Mesodermal cell (in vitro differentiated cells): ENCODE measurements around the gene RC3H2.

Experiments used
- H3K27ac ChIP-seq: 2 replicates; pipeline ENCODE4 v1.7.0; 2013; ENCODE audit warnings: mild to moderate bottlenecking, low read depth, low read length, moderate library complexity; ENCODE audit not compliant: severe bottlenecking
- H3K36me3 ChIP-seq: 2 replicates; pipeline ENCODE4 v1.7.1; 2013; ENCODE audit warnings: mild to moderate bottlenecking, low read length, moderate library complexity; ENCODE audit not compliant: control insufficient read depth, insufficient read depth
- H3K4me1 ChIP-seq: one replicate; pipeline ENCODE4 v1.7.1; 2013; ENCODE audit warnings: mild to moderate bottlenecking, low read length; ENCODE audit not compliant: insufficient read depth, control insufficient read depth, poor library complexity, severe bottlenecking
- H3K4me3 ChIP-seq: 2 replicates; pipeline ENCODE4 v1.7.0; 2013; ENCODE audit warnings: low read length, control low read depth, mild to moderate bottlenecking; ENCODE audit not compliant: insufficient read depth, poor library complexity, severe bottlenecking; ENCODE audit errors: extremely low read depth
- H3K9me3 ChIP-seq: 2 replicates; pipeline ENCODE4 v1.7.1; 2013; ENCODE audit warnings: mild to moderate bottlenecking, low read length, moderate library complexity; ENCODE audit not compliant: control insufficient read depth
- WGBS, 2 experiments: methylation state at CpG; one replicate each; pipeline ENCODE4 v1.1.5; 2013; ENCODE audit warnings: missing lambda C conversion rate in 2 of 2; ENCODE audit not compliant: insufficient coverage in 2 of 2; 5-methylcytosine and 5-hydroxymethylcytosine counted together

Gene RC3H2

GRCh38 chr9:122940749-122941581, 35.8 kb upstream of the RC3H2 start, which contains the start of gene RABGAP1:
Gene RABGAP1, plus strand, starts transcription at chr9:122941020. Its CDS starts 16,040 bp downstream, at chr9:122957060.
- Histone ChIP-seq H3K27ac (peak within 1 kb of the TSS; percentile 92), H3K4me1 (peaks cover 6% of the 10 kb centered on the region), H3K9me3 (no peaks in the 10 kb centered on the region), H3K36me3 (peaks cover 30% of the 10 kb centered on the region), H3K4me3 (peak within 1 kb of the TSS; percentile 81)
- WGBS, 2 experiments, result 0 to 1% methylated on average over 9 to 15 of the region's 54 CpGs

GRCh38 chr9:122940454-122940748, 35.2 kb upstream of the RC3H2 start:
- Histone ChIP-seq H3K4me1 (peaks cover 6% of the 10 kb centered on the region), H3K27ac (peak overlapping the region; percentile 62), H3K36me3 (peaks cover 30% of the 10 kb centered on the region), H3K9me3 (no peaks in the 10 kb centered on the region), H3K4me3 (peak overlapping the region; percentile 81)
- 60 to 90% methylated on average over 2 to 3 of the region's 6 CpGs for WGBS, 2 experiments

GRCh38 chr9:122939601-122940000, 34.4 kb upstream of the RC3H2 start:
- H3K4me3 ChIP-seq, result no peak overlapping the region
- H3K4me1 ChIP-seq, result peaks cover 6% of the 10 kb centered on the region
- H3K9me3 ChIP-seq, result no peaks in the 10 kb centered on the region
- 100% methylated on average over 2 of the region's 4 CpGs; no CpG with 5 or more reads in 1 of the 2 experiments for WGBS, 2 experiments
- no peak overlapping the region for H3K27ac ChIP-seq
- peaks cover 29% of the 10 kb centered on the region for H3K36me3 ChIP-seq

GRCh38 chr9:122936883-122937282, 31.7 kb upstream of the RC3H2 start:
- Histone ChIP-seq H3K4me1 (peaks cover 6% of the 10 kb centered on the region), H3K27ac (no peak overlapping the region), H3K4me3 (no peak overlapping the region), H3K9me3 (no peaks in the 10 kb centered on the region), H3K36me3 (peaks cover 26% of the 10 kb centered on the region)
- WGBS, 2 experiments, result no CpG with 5 or more reads among the region's 1 CpG

GRCh38 chr9:122936464-122936863, 31.3 kb upstream of the RC3H2 start:
- no peak overlapping the region for H3K27ac ChIP-seq
- peaks cover 6% of the 10 kb centered on the region for H3K4me1 ChIP-seq

GRCh38 chr9:122931226-122932121, 26.3 kb upstream of the RC3H2 start, which contains the start of gene ZBTB26:
Gene ZBTB26, minus strand, starts transcription at chr9:122931512. Its CDS starts 11,578 bp downstream, at chr9:122919934.
- H3K27ac ChIP-seq, result peak within 1 kb of the TSS; percentile 81
- 0% methylated on average over 40 to 50 of the region's 51 CpGs for WGBS, 2 experiments
- no peaks in the 10 kb centered on the region for H3K9me3 ChIP-seq
- H3K4me3 ChIP-seq, result peak within 1 kb of the TSS; percentile 95
- H3K36me3 ChIP-seq, result peaks cover 14% of the 10 kb centered on the region
- peaks cover 4% of the 10 kb centered on the region for H3K4me1 ChIP-seq

More at GRCh38 chr9:122936464-122936863, 31.3 kb upstream of the RC3H2 start:
- 96 to 98% methylated on average over 5 of the region's 5 CpGs for WGBS, 2 experiments
- H3K9me3 ChIP-seq, result no peaks in the 10 kb centered on the region
- peaks cover 26% of the 10 kb centered on the region for H3K36me3 ChIP-seq
- no peak overlapping the region for H3K4me3 ChIP-seq

GRCh38 chr9:122930541-122931225, 25.5 kb upstream of the RC3H2 start:
- Histone ChIP-seq H3K9me3 (no peaks in the 10 kb centered on the region), H3K4me3 (peak overlapping the region; percentile 95), H3K4me1 (peaks cover 4% of the 10 kb centered on the region), H3K27ac (peak overlapping the region; percentile 81), H3K36me3 (peaks cover 9% of the 10 kb centered on the region)
- 33% methylated on average over 8 to 9 of the region's 10 CpGs for WGBS, 2 experiments

GRCh38 chr9:122929796-122930354, 24.7 kb upstream of the RC3H2 start:
- Histone ChIP-seq H3K9me3 (no peaks in the 10 kb centered on the region), H3K4me1 (peaks cover 4% of the 10 kb centered on the region), H3K27ac (no peak overlapping the region), H3K4me3 (peak overlapping the region; percentile 95), H3K36me3 (peaks cover 12% of the 10 kb centered on the region)
- 76 to 100% methylated on average over 1 of the region's 1 CpG for WGBS, 2 experiments

- no peaks in the 10 kb centered on the region for H3K9me3 ChIP-seq
- H3K27ac ChIP-seq, result no peak overlapping the region
- no peak overlapping the region for H3K4me3 ChIP-seq
- peaks cover 21% of the 10 kb centered on the region for H3K36me3 ChIP-seq
- WGBS, 2 experiments, result 100% methylated on average over 1 of the region's 3 CpGs; no CpG with 5 or more reads in 1 of the 2 experiments
- H3K4me1 ChIP-seq, result no peaks in the 10 kb centered on the region
These were observed 18.8 kb upstream of the RC3H2 start for GRCh38 chr9:122923947-122924346.

- H3K4me3 ChIP-seq, result no peak overlapping the region
- peaks cover 21% of the 10 kb centered on the region for H3K36me3 ChIP-seq
- no peak overlapping the region for H3K27ac ChIP-seq
- H3K4me1 ChIP-seq, result no peaks in the 10 kb centered on the region
- H3K9me3 ChIP-seq, result no peaks in the 10 kb centered on the region
- WGBS, 2 experiments, result 93 to 100% methylated on average over 2 to 8 of the region's 8 CpGs
These were observed 17.6 kb upstream of the RC3H2 start for GRCh38 chr9:122922713-122923112.
